ENCODE data around the gene IGFBP4.

IGFBP4 gene

GRCh38 chr17:40477796-40478195 is 34.5 kb downstream of the IGFBP4 start:
- no peaks in the 10 kb centered on the region; the same call in 1 of the 2 replicates for H3K36me3 ChIP-seq (replicated peaks)
- DNase-seq (ENCODE audit: low spot score in 2 of 2) = no peak
- no peaks in the 10 kb centered on the region for H3K27me3 ChIP-seq (ENCODE audit: low read depth)
- no peak overlapping the region for H3K4me3 ChIP-seq
- in situ Hi-C loops (cut with MboI; ENCODE audit: low sequenced_read_pairs) = no loop called here
- H3K9me3 ChIP-seq = no peaks in the 10 kb centered on the region
- H3K4me1 ChIP-seq = 0 out of 2 replicates have a peak, but pooled peaks cover 3% of the 10 kb centered on the region

GRCh38 chr17:40478486-40478885 is 35.2 kb downstream of the IGFBP4 start:
- in situ Hi-C loops (cut with MboI; ENCODE audit: low sequenced_read_pairs) = no loop called here
- no peaks in the 10 kb centered on the region; the same call in 1 of the 2 replicates for H3K36me3 ChIP-seq (replicated peaks)

GRCh38 chr17:40479754-40480480 is 36.7 kb downstream of the IGFBP4 start:
- in situ Hi-C loops (cut with MboI; ENCODE audit: low sequenced_read_pairs) = no loop called here
- Histone ChIP-seq H3K4me1 (0 out of 2 replicates have a peak, but pooled peaks cover 3% of the 10 kb centered on the region), H3K4me3 (no peak overlapping the region), H3K36me3 (replicated peaks) (no peaks in the 10 kb centered on the region; the same call in 1 of the 2 replicates), H3K9me3 (no peaks in the 10 kb centered on the region), H3K27me3 (ENCODE audit: low read depth) (no peaks in the 10 kb centered on the region)
- no peak for DNase-seq (ENCODE audit: low spot score in 2 of 2)

More at GRCh38 chr17:40478486-40478885, 35.2 kb downstream of the IGFBP4 start:
- H3K9me3 ChIP-seq = no peaks in the 10 kb centered on the region
- no peak for DNase-seq (ENCODE audit: low spot score in 2 of 2)
- no peak overlapping the region for H3K4me3 ChIP-seq
- H3K27me3 ChIP-seq (ENCODE audit: low read depth) = no peaks in the 10 kb centered on the region
- 0 out of 2 replicates have a peak, but pooled peaks cover 3% of the 10 kb centered on the region for H3K4me1 ChIP-seq

- no peak for DNase-seq (ENCODE audit: low spot score in 2 of 2)
- in situ Hi-C loops (cut with MboI; ENCODE audit: low sequenced_read_pairs) = no loop called here
- H3K36me3 ChIP-seq (replicated peaks) = no peaks in the 10 kb centered on the region; the same call in 1 of the 2 replicates
These were observed 37.3 kb downstream of the IGFBP4 start for GRCh38 chr17:40480501-40481003.

GRCh38 chr17:40481106-40481505 is 37.9 kb downstream of the IGFBP4 start:
- no peak for DNase-seq (ENCODE audit: low spot score in 2 of 2)
- no peaks in the 10 kb centered on the region for H3K27me3 ChIP-seq (ENCODE audit: low read depth)
- H3K9me3 ChIP-seq = no peaks in the 10 kb centered on the region
- no peak overlapping the region for H3K4me3 ChIP-seq
- H3K4me1 ChIP-seq = no peaks in the 10 kb centered on the region
- in situ Hi-C loops (cut with MboI; ENCODE audit: low sequenced_read_pairs) = no loop called here
- H3K36me3 ChIP-seq (replicated peaks) = no peaks in the 10 kb centered on the region

More at GRCh38 chr17:40480501-40481003, 37.3 kb downstream of the IGFBP4 start:
- Histone ChIP-seq H3K4me3 (no peak overlapping the region), H3K9me3 (no peaks in the 10 kb centered on the region), H3K27me3 (ENCODE audit: low read depth) (no peaks in the 10 kb centered on the region), H3K4me1 (0 out of 2 replicates have a peak, but pooled peaks cover 3% of the 10 kb centered on the region)

- DNase-seq (ENCODE audit: low spot score in 2 of 2) = no peak
- no peaks in the 10 kb centered on the region for H3K36me3 ChIP-seq (replicated peaks)
- in situ Hi-C loops (cut with MboI; ENCODE audit: low sequenced_read_pairs) = no loop called here
- H3K4me3 ChIP-seq = no peak overlapping the region
- no peaks in the 10 kb centered on the region for H3K27me3 ChIP-seq (ENCODE audit: low read depth)
- no peaks in the 10 kb centered on the region for H3K4me1 ChIP-seq
- H3K9me3 ChIP-seq = no peaks in the 10 kb centered on the region
These were observed 39.5 kb downstream of the IGFBP4 start for GRCh38 chr17:40482722-40483121.

GRCh38 chr17:40483679-40484078 is 40.4 kb downstream of the IGFBP4 start:
- no peaks in the 10 kb centered on the region for H3K27me3 ChIP-seq (ENCODE audit: low read depth)
- in situ Hi-C loops (cut with MboI; ENCODE audit: low sequenced_read_pairs) = no loop called here
- no peak for DNase-seq (ENCODE audit: low spot score in 2 of 2)
- H3K36me3 ChIP-seq (replicated peaks) = no peaks in the 10 kb centered on the region
- H3K4me1 ChIP-seq = no peaks in the 10 kb centered on the region
- H3K9me3 ChIP-seq = no peaks in the 10 kb centered on the region
- H3K4me3 ChIP-seq = no peak overlapping the region

- no peaks in the 10 kb centered on the region for H3K27me3 ChIP-seq (ENCODE audit: low read depth)
- in situ Hi-C loops (cut with MboI; ENCODE audit: low sequenced_read_pairs) = no loop called here
- no peak for DNase-seq (ENCODE audit: low spot score in 2 of 2)
- no peak overlapping the region for H3K4me3 ChIP-seq
- no peaks in the 10 kb centered on the region for H3K4me1 ChIP-seq
- no peaks in the 10 kb centered on the region for H3K9me3 ChIP-seq
- H3K36me3 ChIP-seq (replicated peaks) = no peaks in the 10 kb centered on the region
These were observed 41.2 kb downstream of the IGFBP4 start for GRCh38 chr17:40484285-40484972.

- Histone ChIP-seq H3K4me3 (no peak overlapping the region), H3K36me3 (replicated peaks) (no peaks in the 10 kb centered on the region), H3K27me3 (ENCODE audit: low read depth) (no peaks in the 10 kb centered on the region), H3K4me1 (no peaks in the 10 kb centered on the region), H3K9me3 (no peaks in the 10 kb centered on the region)
- no peak for DNase-seq (ENCODE audit: low spot score in 2 of 2)
- in situ Hi-C loops (cut with MboI; ENCODE audit: low sequenced_read_pairs) = no loop called here
These were observed 41.8 kb downstream of the IGFBP4 start for GRCh38 chr17:40484973-40485530.

- Histone ChIP-seq H3K27me3 (ENCODE audit: low read depth) (no peaks in the 10 kb centered on the region), H3K4me1 (no peaks in the 10 kb centered on the region), H3K4me3 (no peak overlapping the region), H3K36me3 (replicated peaks) (no peaks in the 10 kb centered on the region), H3K9me3 (no peaks in the 10 kb centered on the region)
- in situ Hi-C loops (cut with MboI; ENCODE audit: low sequenced_read_pairs) = no loop called here
- no peak for DNase-seq (ENCODE audit: low spot score in 2 of 2)
These were observed 42.7 kb downstream of the IGFBP4 start for GRCh38 chr17:40485851-40486521.

- Histone ChIP-seq H3K4me1 (no peaks in the 10 kb centered on the region), H3K36me3 (replicated peaks) (no peaks in the 10 kb centered on the region), H3K27me3 (ENCODE audit: low read depth) (no peaks in the 10 kb centered on the region), H3K4me3 (no peak overlapping the region), H3K9me3 (no peaks in the 10 kb centered on the region)
- in situ Hi-C loops (cut with MboI; ENCODE audit: low sequenced_read_pairs) = no loop called here
- DNase-seq (ENCODE audit: low spot score in 2 of 2) = no peak
These were observed 43.5 kb downstream of the IGFBP4 start for GRCh38 chr17:40486522-40487370.

- no peaks in the 10 kb centered on the region for H3K27me3 ChIP-seq (ENCODE audit: low read depth)
- in situ Hi-C loops (cut with MboI; ENCODE audit: low sequenced_read_pairs) = no loop called here
- H3K4me3 ChIP-seq = no peak overlapping the region
- H3K36me3 ChIP-seq (replicated peaks) = no peaks in the 10 kb centered on the region
- H3K9me3 ChIP-seq = no peaks in the 10 kb centered on the region
- H3K4me1 ChIP-seq = no peaks in the 10 kb centered on the region
- no peak for DNase-seq (ENCODE audit: low spot score in 2 of 2)
These were observed 44.2 kb downstream of the IGFBP4 start for GRCh38 chr17:40487371-40488020.

Data from HAP-1 (cell line).